A172 (cell line): ENCODE measurements around the gene CHKB. TPM values are rescaled to one million over a fixed set of nuclear protein-coding genes. Genes with fewer than 3 reads are reported as not detected.
A peak's percentile ranks its signal among the peaks of the same experiment; 100 is the strongest.
"Not testable (repeated sequence)": the region's sequence is repeated elsewhere in the genome, so short reads cannot be mapped to it uniquely, and the experiment has no call there.

Experiments
- DNase-seq: peaks from one replicate; pipeline ENCODE4 v3.0.0-alpha.2; 2015; ENCODE audit warnings: low spot score
- total RNA-seq: library from RNA; depleted of rRNA; stranded (reverse); fragments of >200 nt; shearing (Covaris generic); gene quantifications from 2 replicates; pipeline ENCODE4 v1.2.3, GENCODE V29; 2014; rRNA removed

The CHKB gene, protein sequence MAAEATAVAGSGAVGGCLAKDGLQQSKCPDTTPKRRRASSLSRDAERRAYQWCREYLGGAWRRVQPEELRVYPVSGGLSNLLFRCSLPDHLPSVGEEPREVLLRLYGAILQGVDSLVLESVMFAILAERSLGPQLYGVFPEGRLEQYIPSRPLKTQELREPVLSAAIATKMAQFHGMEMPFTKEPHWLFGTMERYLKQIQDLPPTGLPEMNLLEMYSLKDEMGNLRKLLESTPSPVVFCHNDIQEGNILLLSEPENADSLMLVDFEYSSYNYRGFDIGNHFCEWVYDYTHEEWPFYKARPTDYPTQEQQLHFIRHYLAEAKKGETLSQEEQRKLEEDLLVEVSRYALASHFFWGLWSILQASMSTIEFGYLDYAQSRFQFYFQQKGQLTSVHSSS
- 27.9 and 30.7 TPM in 2 replicates for total RNA-seq

DNA sequence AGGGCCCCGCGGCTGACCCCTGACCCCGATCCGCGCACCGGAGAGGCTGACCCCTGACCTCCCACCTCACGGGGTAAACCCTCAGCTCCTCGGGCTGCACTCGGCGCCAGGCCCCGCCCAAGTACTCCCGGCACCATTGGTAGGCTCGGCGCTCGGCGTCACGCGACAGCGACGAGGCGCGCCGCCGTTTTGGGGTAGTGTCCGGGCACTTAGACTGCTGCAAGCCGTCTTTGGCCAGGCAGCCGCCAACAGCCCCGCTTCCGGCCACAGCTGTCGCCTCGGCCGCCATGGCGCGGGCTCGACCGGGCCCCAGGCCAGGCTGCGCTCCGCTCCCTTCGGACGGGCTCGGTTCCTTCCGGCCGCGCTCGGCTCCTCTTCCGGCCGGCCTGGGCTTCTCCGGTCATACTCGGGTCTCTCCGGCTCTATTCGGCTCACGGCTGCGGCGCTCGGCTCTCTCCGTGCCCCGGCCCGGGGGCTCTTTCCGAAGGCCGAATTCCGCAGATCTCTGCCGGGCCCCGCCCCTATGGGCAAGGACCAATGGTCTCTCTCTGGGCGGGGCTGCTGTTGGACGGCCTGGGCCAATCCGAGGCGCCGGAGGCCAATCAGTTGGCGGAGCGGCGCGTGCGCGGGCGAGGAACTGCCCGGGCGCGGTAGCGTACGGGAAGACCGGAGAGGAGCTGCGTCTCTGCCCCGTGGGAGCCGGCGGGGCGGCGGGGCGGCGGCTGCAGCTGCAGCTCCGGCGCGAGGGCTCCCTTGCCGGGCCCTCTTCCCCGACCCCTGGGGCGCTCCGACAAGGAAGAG lies at the start of gene CHKB:
Gene CHKB, minus strand, starts transcription at position 357 of the 801 bp plus-strand sequence. Its CDS starts 68 bp downstream, at position 289.
- peak; percentile 86 for DNase-seq

DNA sequence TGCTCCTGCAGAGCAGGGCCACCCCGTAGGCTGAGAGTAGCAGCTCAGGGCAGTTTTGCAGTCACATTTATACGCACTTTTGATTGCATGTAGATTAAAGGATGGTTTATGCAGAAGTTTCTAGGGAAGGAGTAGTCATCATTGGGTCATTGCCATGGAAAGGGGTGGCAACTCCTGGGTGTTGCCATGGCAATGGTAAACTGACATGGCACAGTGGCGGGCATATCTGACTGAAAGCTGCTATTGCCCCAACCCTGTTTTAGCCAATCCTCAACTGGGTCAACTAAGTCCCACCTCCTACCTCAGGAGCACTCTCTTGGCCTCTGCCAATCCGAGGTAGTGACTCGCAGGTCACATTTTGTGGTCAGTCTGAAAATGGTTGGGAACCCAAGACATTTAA lies 47.7 kb upstream of the CHKB start:
- peak; percentile 46 for DNase-seq

GRCh38 chr22:50628543-50629134 lies 46.0 kb upstream of the CHKB start:
- DNase-seq: no peak

- peak; percentile 42 for DNase-seq
Measured at GRCh38 chr22:50627642-50628542, 45.2 kb upstream of the CHKB start, which contains the start of gene ARSA. TSS of gene ARSA (minus strand) at chr22:50628152. CDS start at chr22:50627779, 373 bp downstream.

DNA sequence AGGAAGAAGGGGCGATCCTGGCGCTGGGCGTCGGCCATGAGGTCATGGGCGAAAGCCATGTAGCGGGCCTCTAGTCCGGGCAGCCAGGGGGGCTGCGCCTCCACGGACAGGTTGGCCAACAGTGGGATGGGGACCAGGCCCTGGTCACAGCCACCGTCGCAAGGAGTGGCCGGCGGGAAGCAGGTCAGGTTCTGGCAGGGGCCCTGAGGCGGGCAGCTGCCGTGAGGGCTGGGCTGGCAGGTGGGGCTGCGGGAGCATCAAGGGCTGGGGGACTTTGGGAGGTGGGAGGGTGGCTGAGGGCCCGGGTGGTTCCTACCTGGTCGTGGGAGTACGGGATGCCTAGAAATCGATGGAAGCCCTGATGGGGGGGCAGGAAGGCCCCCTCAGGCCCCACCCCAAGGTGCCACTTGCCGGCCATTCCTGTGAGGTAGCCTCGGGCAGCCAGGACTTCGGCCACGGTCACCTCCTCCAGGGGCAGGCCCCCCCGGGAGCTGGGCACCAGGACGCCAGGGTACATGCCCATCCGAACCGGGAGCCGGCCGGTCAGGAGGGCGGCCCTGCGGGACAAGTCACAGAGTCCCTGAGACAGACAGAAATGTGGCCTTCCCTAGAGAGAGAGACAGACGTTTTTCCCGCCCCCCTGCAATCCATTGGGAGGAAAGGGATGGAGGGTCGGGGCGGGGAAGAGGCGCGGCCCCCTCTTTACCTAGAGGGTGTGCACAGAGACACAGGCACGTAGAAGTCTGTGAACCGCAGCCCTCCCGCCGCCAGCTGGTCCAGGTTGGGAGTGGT lies 44.4 kb upstream of the CHKB start:
- no peak for DNase-seq

DNA sequence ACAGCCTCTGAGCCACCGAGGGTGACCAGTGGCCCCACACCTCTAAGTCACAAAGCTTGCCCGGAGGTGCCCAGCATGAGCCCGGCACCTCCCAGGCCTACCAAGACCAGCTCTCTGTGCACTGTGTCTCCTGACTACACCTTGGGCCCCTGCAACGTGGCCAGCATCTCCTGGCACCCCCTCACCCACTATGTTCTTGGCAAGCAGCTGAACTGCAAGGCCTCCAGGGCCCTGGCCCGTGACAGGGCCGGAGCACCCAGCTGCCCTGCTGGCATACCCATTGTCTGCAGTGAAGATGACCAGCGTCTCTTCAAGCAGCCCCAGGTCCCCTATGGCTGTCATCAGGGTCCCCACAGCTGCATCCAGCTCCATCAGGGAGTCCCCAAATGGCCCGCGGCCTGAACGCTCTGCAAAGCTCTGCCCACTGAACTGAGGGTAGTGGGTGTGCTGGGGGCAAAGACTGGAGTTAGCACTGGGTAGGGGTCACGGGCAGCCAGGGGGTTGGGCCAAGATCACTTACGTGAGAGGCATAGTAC lies 43.7 kb upstream of the CHKB start:
- no peak for DNase-seq

DNA sequence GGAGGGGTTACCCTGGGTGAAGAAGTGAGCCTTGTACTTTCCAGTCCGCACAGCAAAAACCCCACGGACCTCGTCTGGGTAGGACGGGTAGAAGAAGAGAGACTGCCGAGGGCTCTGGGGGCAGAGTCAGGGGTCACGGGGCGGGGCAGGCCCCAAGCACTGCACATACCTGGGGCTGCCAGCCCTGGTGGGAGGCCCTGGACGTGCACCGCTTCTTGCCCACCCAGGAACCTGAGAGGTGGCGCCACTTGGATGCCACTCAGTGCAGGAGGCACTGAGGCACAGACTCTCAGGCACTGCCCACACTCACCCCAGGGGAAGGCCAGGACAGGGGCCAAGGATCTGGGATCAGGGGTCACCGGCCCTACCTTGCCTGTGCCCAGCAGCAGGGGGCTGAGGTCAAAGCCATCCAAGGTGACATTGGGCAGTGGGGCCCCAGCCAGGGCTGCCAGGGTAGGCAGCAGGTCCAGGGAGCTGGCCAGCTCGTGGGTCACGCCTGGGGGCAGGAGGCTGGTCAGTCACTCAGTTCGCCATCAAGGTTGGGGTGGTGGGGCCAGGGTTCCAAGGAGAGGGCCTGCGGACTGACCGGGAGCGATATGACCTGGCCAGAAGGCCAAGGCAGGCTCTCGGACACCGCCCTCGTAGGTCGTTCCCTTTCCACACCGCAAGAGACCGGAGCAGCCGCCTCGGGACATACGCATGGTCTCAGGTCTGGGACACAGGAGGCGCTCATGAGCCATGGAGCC lies 43.1 kb upstream of the CHKB start:
- no peak for DNase-seq

- no peak for DNase-seq
Measured at GRCh38 chr22:50625131-50625567, 42.5 kb upstream of the CHKB start.

DNA sequence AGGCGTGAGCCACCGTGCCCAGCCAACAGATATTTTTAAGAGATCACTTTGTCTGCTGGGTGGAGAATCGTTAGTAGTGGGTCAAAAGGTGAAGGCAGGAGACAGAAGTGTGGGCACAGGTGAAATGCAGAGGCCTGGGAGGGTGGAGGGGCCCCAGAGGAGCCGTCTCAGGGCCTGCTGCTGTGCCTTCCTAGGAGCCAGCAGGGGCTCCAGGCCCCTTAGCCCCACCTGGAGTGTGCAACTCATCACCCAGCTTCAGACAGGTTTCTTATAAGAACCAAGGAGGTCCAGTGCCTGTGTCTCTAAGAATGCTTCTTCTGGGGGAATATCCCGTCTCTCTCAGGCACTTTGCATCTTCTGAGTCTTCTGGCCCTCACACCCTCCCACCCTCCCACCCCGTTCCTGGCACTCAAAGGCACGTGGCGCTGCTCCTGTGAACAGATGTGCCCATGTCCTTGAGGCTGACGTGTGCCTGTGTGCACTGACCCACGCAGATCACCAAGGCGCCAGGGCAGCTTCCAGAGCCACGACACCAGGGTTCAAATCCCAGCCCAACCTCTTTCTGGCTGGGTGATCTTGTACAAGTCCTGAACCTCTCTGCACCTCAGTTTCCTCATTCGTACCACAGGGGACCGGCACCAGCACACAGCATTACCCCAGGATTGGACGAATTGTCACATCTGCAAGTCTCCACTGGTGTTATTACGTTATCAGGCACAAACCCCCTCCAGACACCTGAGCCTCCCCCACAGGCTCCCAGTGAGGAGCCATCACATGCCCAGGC lies 41.9 kb upstream of the CHKB start:
- DNase-seq: no peak

GRCh38 chr22:50622723-50623327 lies 40.2 kb upstream of the CHKB start:
- DNase-seq: no peak

DNA sequence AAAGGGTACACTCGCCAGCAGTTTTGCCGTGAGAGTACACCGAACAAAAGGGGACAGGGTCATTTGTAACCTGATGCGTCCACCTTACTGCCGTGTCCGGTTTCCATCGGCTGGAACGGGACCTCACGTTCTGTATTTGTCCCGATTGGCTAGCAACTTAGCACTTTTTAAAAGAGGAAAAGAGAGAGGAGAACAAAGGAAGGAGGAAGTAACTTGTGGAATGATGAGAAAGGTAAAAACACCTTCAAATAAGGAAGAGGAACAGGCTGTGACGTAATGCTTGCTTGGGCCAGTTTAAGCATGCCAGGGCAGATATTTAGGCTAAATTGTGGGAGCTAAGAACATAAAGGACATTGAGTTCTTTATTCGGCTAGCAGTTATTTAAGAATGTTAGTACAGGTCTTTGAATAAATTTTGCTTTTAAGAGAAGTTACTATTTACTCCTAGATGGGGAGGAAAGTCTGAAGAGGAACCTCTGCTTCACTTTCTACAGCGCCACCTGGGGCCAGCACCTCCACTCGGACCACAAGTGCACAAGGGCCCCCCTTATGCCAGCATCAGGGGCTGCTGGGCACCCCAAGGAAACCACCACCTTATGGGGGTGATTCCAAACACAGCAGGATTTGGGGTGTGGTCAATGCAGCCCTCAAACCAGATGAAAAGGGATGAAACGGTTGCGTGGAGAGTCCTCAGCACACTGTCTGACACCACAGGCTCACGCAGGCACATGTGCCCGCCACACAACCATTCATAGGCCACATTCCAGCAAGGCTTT lies 39.5 kb upstream of the CHKB start:
- DNase-seq: no peak

GRCh38 chr22:50621356-50621880 lies 38.8 kb upstream of the CHKB start:
- DNase-seq: no peak

DNA sequence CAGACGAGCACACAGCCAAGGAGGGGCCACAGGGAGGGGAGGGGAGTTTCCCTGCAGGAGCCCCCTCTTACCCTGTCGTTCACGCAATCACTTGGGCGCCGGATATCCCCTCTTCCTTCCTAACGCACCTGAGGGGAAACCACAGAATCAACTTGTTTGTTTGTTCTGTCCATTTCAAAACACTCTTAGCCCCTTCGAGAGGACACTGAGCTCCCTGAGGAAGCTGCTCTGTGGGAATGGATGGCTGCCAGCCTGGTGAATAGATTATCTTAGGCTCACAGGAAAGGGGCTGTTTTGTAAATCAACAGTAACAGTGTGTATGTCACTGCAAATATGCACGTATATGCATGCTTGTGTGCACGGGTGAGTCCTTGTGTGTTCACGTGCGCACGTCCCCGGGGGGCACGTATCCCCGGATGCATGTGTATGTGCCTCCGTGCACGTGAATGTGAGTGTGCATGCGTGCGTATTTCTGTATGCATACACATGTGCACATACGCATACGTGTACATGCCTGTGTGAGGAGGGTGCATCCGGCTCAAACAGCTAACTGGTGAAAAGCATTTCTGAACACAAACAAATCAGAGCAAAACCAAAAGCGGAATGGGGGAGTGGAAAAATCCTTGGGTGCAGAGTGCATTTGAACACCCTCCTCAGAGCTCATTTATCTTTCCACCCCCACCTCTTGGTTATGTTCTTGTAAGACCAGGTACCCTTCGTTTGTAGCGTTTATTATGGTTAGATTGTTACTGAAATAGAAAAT lies 38.1 kb upstream of the CHKB start:
- DNase-seq: no peak

GRCh38 chr22:50614296-50614695 lies 31.6 kb upstream of the CHKB start:
- DNase-seq: not testable (repeated sequence)

- no peak for DNase-seq
Measured at GRCh38 chr22:50613291-50613981, 30.8 kb upstream of the CHKB start.
